GM19372 (cell line): ENCODE results near the gene IGSF1.
"Not testable (repeated sequence)": the region's sequence is repeated elsewhere in the genome, so short reads cannot be mapped to it uniquely, and the experiment has no call there.

ENCODE experiments used
- ATAC-seq: cut with Tn5 transposase; IDR thresholded peaks from one replicate; pipeline ENCODE4 v1.9.1; 2021; ENCODE audit warnings: mild to moderate bottlenecking, low read depth, moderate library complexity; ENCODE audit not compliant: unreplicated experiment

Gene IGSF1

DNA sequence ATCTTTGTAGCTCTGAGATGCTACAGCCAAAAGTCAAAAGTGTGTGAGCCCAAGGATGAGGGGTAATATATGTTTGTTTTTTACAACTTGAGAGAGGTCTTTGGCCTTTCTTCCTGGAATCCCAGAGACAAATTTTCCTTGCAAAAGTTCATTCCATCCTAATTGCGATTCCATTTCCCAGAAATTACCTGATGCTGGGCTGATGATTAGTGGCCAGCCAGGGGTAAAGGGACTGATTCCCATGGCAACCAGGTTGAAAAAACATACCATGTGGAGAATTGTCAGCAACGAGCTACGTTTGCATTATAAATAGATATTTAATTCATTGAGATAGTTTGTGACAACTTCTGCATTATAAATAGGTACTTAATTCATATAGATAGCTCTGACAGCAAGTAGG, 17.8 kb downstream of the IGSF1 start:
- ATAC-seq: no peak

DNA sequence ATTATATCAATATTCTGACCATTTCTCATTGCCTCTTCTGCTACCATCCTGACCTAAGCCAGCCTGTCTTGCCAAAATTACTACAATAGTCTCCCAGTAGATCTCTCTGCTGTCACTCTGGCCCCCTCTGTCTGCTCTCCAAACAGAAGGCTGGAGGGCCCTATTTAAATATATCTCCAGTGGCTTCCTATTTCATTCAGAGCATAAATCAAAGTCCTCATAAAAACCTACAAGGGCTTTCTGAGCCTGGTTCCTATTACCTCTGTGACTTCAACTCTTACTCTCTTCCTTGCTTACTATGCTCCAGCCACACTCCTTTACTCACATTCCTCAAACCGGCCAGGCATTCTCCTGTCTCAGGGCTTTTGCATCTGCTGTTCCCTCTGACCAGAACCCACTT, 19.0 kb downstream of the IGSF1 start:
- no peak for ATAC-seq

DNA sequence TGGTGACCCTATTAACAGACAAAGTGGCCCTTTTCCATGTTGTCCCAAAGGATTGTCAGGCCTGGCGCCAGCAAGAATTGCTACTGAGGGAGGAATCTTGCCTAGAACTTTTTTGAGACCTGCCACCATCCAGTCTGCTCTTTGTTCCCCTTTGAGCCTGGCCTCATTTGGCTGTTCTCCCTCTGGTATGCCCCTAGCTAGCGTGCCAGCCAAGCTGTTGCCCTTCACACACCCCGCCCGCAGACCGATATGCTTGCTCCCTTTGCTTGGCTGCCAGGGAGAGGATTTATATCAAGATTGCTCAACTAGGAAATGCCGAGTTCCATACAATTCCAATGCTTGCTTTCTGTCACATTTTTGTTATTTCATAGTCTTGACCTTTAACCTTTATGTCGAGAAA, 24.4 kb downstream of the IGSF1 start:
- no peak for ATAC-seq

- ATAC-seq: no peak
Observed at GRCh38 chrX:131264053-131264452, 25.1 kb downstream of the IGSF1 start.

DNA sequence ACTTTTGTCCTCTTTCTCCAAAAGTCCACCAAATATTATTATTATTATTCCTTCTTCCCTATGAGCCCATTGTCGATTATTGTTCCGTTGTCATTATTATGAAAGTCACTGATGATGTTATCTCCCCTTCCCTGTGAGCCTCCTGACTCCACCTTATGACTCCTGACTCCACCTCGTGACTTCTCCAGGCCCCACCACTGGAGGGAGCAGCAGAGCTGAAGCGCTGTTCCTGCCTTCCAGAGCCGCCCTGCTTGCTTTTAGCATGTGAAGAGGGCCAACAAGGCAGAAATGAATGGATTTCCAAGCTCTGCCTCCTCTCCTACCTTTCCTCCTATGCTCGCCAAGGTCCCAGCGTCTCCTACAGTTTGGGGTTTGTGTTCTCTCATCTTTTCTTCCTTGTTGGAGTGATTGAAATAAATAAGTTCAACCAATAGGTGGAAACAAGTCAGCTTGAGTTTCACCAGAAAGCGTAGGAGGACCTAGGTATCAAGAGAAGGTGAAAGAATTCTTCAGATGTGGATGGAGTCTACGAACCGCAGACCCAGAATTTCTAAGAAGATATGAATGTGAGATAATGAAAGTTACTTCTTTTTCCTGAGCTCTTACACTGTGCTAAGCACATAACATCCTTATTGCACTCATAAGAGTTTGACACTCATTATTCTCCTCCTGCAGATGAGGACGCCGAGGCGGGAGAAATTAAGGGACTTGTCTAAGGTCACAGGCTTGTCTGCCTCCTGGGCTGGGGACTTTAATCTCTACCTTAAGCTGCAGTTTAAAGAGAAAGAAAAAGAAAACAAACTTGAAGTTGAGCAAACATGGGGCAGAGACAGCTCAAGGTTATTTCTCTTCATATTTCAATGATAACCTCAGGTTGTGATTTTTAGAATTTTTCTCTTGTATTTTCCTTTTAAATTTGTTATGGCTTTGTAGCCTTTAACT, 26.1 kb downstream of the IGSF1 start:
- no peak for ATAC-seq

- ATAC-seq: no peak
Observed at GRCh38 chrX:131262200-131262599, 26.9 kb downstream of the IGSF1 start.

- ATAC-seq: no peak
Observed at GRCh38 chrX:131257367-131257766, 31.7 kb downstream of the IGSF1 start.

- ATAC-seq: not testable (repeated sequence)
Observed at GRCh38 chrX:131250984-131251738, 37.9 kb downstream of the IGSF1 start.

DNA sequence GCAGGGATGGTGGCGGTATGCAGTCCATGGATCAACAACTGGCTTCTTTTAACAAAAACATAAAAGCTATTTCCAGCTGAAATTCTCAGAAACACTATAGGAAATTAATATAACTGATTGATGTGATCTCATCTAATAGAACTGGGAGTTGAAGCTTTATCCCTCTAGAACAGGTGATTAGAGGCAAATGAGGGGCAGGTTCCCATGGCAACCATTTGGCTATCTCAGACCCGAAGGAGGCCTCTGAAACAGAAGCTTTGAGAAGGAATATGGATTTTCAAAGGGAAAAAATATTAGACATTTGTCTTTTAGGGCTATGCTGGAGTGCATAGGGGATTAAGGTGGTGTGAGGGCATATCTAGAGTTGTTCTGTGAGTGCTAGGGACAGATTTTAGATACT, 50.0 kb downstream of the IGSF1 start:
- no peak for ATAC-seq

DNA sequence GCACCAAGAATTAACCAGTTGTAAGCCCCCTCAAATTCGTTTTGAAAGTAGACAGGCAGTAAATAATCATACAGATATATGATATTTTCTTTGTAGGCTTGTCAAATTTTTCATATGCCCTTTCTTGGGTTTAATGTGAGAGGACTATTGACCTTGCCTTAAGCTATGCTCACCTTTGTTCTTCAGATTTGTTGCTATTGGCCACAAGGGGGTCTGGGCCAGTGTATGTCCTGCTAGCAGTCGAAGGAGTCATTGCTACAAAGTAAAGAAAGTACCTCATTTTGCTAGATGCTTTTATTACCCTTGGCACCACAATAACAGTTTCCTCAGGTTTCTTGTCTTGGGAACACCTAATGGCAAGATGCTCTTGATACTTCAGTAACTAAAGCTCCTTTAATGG, 51.7 kb downstream of the IGSF1 start:
- ATAC-seq: no peak

DNA sequence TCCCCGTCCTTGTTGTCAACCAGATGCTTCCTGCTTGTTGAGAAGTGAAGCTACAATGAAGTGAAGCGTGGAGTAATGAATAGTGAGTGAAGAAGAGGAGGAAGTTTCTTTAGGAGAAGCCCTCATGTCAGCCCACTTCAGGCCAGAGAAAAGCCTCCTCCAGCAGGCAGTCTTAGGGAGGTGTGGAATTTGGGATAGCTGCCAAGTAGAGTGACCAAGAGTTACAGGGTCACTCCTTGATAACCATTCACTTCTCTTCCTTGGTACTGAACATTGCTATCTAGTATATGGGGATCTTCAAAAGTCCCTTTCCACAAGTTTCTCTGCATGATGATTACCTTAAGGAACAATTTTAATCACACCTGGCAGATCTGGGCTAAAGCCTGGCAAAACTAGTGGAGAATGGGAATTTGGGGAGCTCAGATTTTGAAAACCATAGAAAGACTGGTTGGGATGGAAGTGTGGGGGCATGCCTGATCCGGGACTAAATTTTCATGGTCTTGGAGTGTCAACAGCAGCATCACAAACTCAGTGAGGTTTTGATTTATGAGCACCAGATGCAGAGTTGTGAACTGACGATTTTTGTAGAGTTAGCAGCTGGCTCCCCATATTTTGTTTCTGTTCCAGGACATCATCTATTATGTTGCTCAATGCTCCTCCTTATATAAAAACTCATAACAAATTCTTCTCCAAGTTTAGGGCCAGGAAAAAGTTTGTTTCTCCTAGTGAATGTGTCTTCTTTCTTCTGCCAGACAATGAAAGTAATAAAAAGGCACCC, 53.1 kb downstream of the IGSF1 start:
- no peak for ATAC-seq

- ATAC-seq: no peak
Observed at GRCh38 chrX:131227608-131228007, 61.5 kb downstream of the IGSF1 start.

- no peak for ATAC-seq
Observed at GRCh38 chrX:131226591-131226990, 62.5 kb downstream of the IGSF1 start.

DNA sequence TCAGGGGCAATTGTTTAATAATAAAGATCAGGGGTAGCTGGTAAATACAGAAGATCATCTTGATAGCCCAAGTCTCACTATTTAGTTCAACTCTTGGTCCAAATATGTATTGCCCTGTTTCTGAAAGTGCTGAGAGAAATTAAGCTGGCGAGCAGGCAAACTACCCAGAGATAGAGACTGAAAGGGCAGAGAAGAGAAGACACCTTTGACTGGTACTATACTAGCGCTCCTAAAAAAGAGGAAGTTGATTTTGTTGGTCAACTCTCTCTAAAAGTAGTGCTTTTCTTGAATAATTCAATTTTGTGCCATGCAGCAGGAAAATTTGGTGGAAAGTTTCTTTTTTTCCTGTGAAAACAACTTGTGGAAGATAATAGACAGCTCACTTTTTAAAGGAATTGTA, 64.0 kb downstream of the IGSF1 start:
- ATAC-seq: no peak
